K562 (cell line): ENCODE measurements around the gene HSD11B1L. TPM values are rescaled to one million over a fixed set of nuclear protein-coding genes. Genes with fewer than 3 reads are reported as not detected.

Experiments
- BRF1 ChIP-seq: IDR thresholded peaks from 3 replicates; pipeline ENCODE4 v1.6.1; 2011; ENCODE audit warnings: borderline replicate concordance, mild to moderate bottlenecking; ENCODE audit not compliant: insufficient read length; ENCODE audit errors: extremely low read depth
- CTBP1 ChIP-seq: fragments of 450-650 bp; IDR thresholded peaks from 2 replicates; pipeline ENCODE4 v1.6.1; 2016; ENCODE audit warnings: borderline replicate concordance
- HMG20A ChIP-seq: fragments of 450-650 bp; formaldehyde crosslinking; conservative IDR thresholded peaks from 2 replicates; pipeline ENCODE4 v1.4.0; 2020; ENCODE audit warnings: mild to moderate bottlenecking, mixed read lengths
- HMG20B ChIP-seq: fragments of 250-450 bp; sonication (Bioruptor Pico); IDR thresholded peaks from 2 replicates; pipeline ENCODE4 v1.5.0; 2021; ENCODE audit warnings: mild to moderate bottlenecking
- HMGN3 ChIP-seq: IDR thresholded peaks from 2 replicates; pipeline ENCODE4 v1.6.1; 2011; ENCODE audit warnings: borderline replicate concordance, low read depth, mild to moderate bottlenecking, mixed read lengths, low read length; ENCODE audit not compliant: insufficient read length; ENCODE audit errors: extremely low read depth
- IRF1 ChIP-seq: sonication (generic); formaldehyde crosslinking; IDR thresholded peaks from 2 replicates; pipeline ENCODE4 v1.8.0; 2022; ENCODE audit warnings: missing genetic modification reagents, mild to moderate bottlenecking, borderline replicate concordance
- PHB ChIP-seq: fragments of 250-450 bp; sonication (Bioruptor Pico); IDR thresholded peaks from 2 replicates; pipeline ENCODE4 v1.5.0; 2021
- PHF8 ChIP-seq: fragments of 200-600 bp; sonication (generic); IDR thresholded peaks from 2 replicates; pipeline ENCODE4 v1.6.1; 2012; ENCODE audit warnings: mixed run types, mild to moderate bottlenecking, inconsistent platforms, low read length, moderate library complexity, borderline replicate concordance
- POLR2G ChIP-seq: fragments of 200-400 bp; formaldehyde crosslinking; IDR thresholded peaks from 2 replicates; pipeline ENCODE4 v1.6.1; 2017; ENCODE audit warnings: low read depth, mild to moderate bottlenecking, antibody characterized with exemption, low read length, moderate library complexity
- TAF1 ChIP-seq: IDR thresholded peaks from 2 replicates; pipeline ENCODE4 v1.6.1; 2011; ENCODE audit warnings: mild to moderate bottlenecking, low read length, moderate library complexity; ENCODE audit not compliant: insufficient read depth, control insufficient read depth, severe bottlenecking; ENCODE audit errors: extremely low read depth
- YBX1 ChIP-seq: fragments of 450-650 bp; IDR thresholded peaks from 2 replicates; pipeline ENCODE4 v1.7.1; 2016; ENCODE audit warnings: mild to moderate bottlenecking
- ZBTB7A ChIP-seq: IDR thresholded peaks from 2 replicates; pipeline ENCODE4 v1.6.1; 2011; ENCODE audit warnings: low read depth, mild to moderate bottlenecking, low read length, moderate library complexity, borderline replicate concordance; ENCODE audit not compliant: control insufficient read depth
- ZBTB9 ChIP-seq: fragments of 450-650 bp; formaldehyde crosslinking; IDR thresholded peaks from 2 replicates; pipeline ENCODE4 v1.4.0; 2020; ENCODE audit warnings: mild to moderate bottlenecking, moderate library complexity
- ZNF212 ChIP-seq: fragments of 450-650 bp; formaldehyde crosslinking; IDR thresholded peaks from 2 replicates; pipeline ENCODE4 v1.4.0; 2020; ENCODE audit warnings: mild to moderate bottlenecking
- ZNF384 ChIP-seq: IDR thresholded peaks from 2 replicates; pipeline ENCODE4 v1.6.1; 2012; ENCODE audit warnings: low read depth, low read length, improper control_type of control experiment
- ZNF668 ChIP-seq: fragments of 250-450 bp; sonication (Bioruptor Pico); IDR thresholded peaks from 2 replicates; pipeline ENCODE4 v1.8.0; 2022; ENCODE audit warnings: mild to moderate bottlenecking, inconsistent platforms
- ZZZ3 ChIP-seq: fragments of 450-650 bp; IDR thresholded peaks from 2 replicates; pipeline ENCODE4 v1.6.1; 2016; ENCODE audit warnings: antibody characterized with exemption, mild to moderate bottlenecking, moderate library complexity
- polyA plus RNA-seq, 8 experiments: library from polyadenylated mRNA; depleted of rRNA in 4 of 8; stranded (reverse) in 5 of 8; unstranded in 3 of 8; fragments of >200 nt; fragmentation: Nextera tagmentation in 2 of 8; fragmentation: Illumina TruSeq in 1 of 8; extraction: Ambion mirVana in 2 of 8; extraction: Trizol in 1 of 8; gene quantifications; 2 replicates each; pipeline versions ENCODE4 v1.2.1 to v1.2.3, GENCODE V29; 2011 to 2014; ENCODE audit warnings: inconsistent platforms in 1 of 8, missing spikeins in 1 of 8
- total RNA-seq, 7 experiments: library from RNA; depleted of rRNA in 6 of 7; stranded (reverse); fragments of >200 nt in 6 of 7; fragmentation: Illumina TruSeq in 2 of 7; extraction: Trizol in 2 of 7; gene quantifications; 2 replicates each; pipeline versions ENCODE4 v1.2.1 to v1.2.3, GENCODE V29; 2011 to 2021; ENCODE audit warnings: low replicate concordance in 1 of 7
- TF ChIP-seq, protein P1 (sequence below): fragments of 450-650 bp; IDR thresholded peaks from 2 replicates; pipeline ENCODE4 v1.6.1; 2016
- TF ChIP-seq, protein P2 (sequence below): fragments of 250-450 bp; sonication (Bioruptor Pico); IDR thresholded peaks from 2 replicates; pipeline ENCODE4 v1.4.0; 2020

HSD11B1L gene
- total and polyA plus RNA-seq, 9 of the 15 experiments (the other 6 are each of a cell fraction or from before 2014, with no cell fraction given) = 0.31 to 7.7 (median 2.3) TPM

DNA sequence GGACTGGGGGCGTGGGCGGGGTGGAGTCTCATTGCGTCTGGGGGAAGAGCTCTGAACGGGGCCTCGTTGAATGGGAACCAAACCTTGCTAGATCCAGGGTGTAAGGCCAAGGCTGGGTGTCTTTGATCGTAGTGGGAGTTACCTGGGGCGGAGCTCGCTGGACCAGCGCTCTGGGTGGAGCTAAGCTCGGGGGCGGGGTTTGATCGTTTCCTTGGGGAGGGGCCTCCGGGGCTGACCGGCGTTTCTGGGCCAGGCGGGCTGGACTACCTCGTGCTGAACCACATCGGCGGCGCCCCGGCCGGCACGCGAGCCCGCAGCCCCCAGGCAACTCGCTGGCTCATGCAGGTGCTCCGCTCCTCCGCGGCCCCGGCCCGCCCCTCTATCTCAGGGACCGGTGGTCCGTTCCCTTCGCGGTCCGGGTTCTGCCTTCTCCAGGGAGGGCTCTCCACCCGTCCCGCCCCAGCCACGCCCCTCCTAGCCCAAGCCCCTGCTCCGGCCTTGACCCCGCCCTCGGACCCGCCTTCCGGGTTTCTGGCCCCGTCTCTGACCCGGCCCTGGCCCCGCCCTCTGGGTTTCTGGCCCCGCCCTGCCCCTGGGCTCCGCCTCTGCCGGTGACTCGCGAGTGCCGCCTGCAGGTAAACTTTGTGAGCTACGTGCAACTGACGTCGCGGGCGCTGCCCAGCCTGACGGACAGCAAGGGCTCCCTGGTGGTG lies 6.0 kb downstream of the HSD11B1L start (continued):
- TF ChIP-seq CTBP1 (peak; percentile 34; the same call in 1 of the 2 replicates), ZNF212 (CRISPR knock-in tag) (no peak), PHF8 (peak; percentile 58; the same call in 1 of the 2 replicates), ZBTB7A (peak; percentile 74; the same call in 1 of the 2 replicates), HMG20A (CRISPR knock-in tag) (no peak), ZNF668 (CRISPR knock-in tag) (no peak), IRF1 (no peak), ZZZ3 (no peak), HMG20B (CRISPR knock-in tag) (no peak), ZBTB9 (CRISPR knock-in tag) (peak; percentile 52; the same call in 1 of the 2 replicates), HMGN3 (peak; percentile 64), ZNF384 (peak; percentile 41; the same call in 1 of the 2 replicates), YBX1 (no peak), TAF1 (no peak), BRF1 (no peak), PHB (CRISPR knock-in tag) (no peak), POLR2G (peak; percentile 81)
- TF ChIP-seq, protein P1, sequence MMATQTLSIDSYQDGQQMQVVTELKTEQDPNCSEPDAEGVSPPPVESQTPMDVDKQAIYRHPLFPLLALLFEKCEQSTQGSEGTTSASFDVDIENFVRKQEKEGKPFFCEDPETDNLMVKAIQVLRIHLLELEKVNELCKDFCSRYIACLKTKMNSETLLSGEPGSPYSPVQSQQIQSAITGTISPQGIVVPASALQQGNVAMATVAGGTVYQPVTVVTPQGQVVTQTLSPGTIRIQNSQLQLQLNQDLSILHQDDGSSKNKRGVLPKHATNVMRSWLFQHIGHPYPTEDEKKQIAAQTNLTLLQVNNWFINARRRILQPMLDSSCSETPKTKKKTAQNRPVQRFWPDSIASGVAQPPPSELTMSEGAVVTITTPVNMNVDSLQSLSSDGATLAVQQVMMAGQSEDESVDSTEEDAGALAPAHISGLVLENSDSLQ = peak; percentile 87
- TF ChIP-seq, protein P2, sequence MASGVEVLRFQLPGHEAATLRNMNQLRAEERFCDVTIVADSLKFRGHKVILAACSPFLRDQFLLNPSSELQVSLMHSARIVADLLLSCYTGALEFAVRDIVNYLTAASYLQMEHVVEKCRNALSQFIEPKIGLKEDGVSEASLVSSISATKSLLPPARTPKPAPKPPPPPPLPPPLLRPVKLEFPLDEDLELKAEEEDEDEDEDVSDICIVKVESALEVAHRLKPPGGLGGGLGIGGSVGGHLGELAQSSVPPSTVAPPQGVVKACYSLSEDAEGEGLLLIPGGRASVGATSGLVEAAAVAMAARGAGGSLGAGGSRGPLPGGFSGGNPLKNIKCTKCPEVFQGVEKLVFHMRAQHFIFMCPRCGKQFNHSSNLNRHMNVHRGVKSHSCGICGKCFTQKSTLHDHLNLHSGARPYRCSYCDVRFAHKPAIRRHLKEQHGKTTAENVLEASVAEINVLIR = 0 out of 2 replicates have a peak, but pooled peaks have one; percentile 19
- TF ChIP-seq, all 486 proteins: peak for 77
